Stimulated activated CD8-positive, alpha-beta memory T cell treated with anti-CD3 and anti-CD28 coated beads, Interleukin-12 subunit alpha, Interleukin-12 subunit beta, amount 100 ng/mL, for 1 hour (primary cell): ENCODE measurements around the gene LCK.
A peak's percentile ranks its signal among the peaks of the same experiment; 100 is the strongest.

Experiments used
- DNase-seq: peaks from one replicate; pipeline ENCODE4 v3.0.0-alpha.2; 2020; ENCODE audit warnings: low read depth

The LCK gene

DNA sequence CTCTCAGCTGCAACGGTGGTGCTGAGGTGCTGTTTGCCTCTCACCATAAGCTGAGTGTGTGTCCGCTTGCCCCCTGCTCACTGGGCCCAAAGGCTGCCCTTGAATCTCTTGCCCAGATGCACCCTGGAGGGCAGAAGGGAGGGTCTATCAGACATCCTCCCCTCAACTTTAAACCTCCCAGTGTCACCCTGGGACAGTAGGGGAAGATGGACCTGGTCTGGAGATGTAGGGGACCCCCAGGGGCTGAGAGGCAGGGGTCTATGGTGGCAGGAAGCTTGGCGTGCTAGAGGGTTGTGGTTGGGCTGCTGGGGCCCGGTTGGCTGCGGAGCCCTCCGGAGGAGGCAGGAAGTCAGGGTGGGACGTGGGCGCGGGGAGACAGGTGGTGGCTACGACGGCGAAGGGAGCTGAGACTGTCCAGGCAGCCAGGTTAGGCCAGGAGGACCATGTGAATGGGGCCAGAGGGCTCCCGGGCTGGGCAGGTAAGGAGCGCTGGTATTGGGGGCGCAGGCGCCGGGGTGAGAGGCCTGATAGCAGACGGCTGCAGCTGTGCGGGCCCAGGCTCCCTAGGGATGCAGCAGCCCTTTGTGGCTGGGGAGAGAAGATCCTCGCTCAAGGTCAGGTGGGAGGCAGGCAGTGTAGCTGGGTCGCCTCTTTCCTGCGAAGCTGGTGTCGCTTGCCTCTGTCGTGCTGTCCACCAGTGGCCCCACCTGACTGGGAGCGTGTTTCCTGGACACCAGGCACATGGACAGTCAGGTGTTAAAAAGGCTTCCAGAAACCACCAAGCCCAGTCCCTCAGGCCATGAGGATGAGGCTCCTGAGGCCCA lies at the start of gene LCK:
LCK (plus strand) TSS at position 373 of the 824 bp plus-strand sequence. CDS start 23,065 bp downstream, outside the sequence.
- no peak for DNase-seq

DNA sequence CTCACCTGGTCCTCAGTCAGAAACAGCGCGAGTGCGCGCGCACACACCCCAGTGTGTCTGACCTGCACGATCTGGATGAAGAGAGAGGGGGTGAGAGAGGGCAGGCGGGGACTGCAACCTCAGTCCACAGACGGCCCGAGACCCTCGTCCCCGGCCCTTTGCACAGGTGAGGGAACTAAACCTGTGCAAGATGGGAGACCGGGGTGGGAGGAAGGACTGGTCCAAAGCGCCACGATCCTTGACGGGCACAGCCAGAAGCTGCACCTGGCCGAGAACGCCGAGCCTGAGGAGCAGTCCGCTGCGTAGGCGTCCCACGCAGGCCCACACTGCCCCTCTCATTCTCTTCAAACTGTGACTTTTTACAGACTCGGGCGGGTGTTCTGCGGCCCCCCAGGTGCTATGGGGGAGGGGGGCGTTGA lies 46.1 kb upstream of the LCK start:
- no peak for DNase-seq

DNA sequence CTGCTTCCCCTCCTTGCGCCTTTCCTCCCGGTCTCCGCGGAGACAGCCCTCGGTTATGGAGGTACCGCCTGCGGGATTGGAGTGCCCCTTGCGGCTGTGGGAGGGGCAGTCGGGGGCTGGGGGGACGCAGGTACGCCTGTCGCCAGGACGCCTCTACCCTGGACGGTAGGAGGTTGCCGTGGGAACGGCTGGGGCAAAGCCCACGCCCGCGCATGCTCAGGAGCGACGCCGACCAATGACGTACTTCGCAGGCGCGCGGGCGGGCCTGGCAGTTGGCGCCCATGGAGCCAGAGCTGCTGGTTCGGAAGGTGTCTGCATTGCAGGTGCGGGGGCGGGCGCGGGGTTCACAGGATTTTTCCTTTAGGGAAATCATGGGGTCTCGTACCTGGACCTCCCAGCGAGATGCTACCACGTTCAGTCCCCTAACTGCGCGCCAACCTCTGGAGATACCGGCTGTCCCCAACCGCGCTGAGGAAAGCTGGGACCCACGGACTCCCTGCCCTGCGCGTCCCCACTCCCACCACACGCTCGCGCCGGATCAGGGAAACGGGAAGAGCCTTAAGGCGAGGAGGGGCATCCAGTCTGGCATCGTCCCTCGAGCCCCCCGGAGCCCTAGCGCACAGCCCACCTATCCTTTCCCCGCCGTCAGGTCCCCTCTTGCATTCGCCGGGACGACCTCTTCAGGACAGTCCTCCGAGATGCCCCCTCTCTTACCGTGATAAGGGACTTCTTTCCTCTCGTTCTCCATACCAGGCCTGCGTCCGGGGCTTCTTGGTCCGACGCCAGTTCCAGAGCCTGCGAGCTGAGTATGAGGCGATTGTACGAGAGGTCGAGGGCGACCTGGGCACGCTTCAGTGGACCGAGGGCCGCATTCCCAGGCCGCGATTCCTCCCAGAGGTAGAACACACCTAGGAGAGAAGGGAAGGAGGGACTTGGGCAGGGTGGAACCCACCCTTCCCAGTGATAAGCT lies 45.4 kb upstream of the LCK start, which contains the start of gene IQCC:
IQCC (plus strand) TSS at position 271 of the 970 bp plus-strand sequence; CDS start at position 282, 11 bp downstream.
- DNase-seq: peak; percentile 71

DNA sequence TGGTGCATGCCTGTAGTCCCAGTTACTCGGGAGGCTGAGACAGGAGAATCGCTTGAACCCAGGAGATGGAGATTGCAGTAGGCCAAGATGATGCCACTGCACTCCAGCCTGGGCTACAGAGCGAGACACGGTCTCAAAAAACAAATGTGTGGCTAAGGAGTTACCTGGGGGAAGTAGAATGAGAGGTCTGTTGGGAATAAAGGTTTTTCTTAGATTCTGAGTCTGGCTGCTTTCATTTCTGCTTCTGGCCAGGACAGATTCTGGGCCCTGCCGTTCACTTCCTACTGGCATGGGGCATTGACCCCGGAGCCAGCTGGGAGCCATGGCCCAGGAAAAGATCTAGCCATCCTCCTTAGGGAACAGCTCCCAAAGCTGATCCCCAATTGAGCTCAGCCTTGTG lies 42.6 kb upstream of the LCK start:
- DNase-seq: no peak

DNA sequence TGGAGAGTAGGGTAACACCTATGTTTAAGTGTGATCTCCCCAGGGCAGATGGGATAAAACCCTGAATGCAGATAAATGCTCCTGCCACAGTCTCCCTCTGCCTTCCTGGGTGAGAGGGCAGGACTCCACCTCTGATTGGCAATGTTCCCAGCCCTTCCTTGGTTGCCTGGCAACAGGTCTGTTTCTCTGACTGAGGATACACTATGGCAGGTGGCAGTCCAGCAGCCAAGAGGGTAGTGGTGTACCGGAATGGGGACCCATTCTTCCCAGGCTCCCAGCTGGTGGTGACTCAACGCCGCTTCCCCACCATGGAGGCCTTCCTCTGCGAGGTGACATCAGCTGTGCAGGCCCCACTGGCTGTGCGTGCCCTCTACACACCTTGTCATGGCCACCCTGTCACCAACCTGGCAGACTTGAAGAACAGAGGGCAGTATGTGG lies 42.2 kb upstream of the LCK start, which contains the start of gene DCDC2B:
DCDC2B (plus strand) TSS at position 199 of the 438 bp plus-strand sequence; CDS start at position 204, 5 bp downstream.
- DNase-seq: no peak

DNA sequence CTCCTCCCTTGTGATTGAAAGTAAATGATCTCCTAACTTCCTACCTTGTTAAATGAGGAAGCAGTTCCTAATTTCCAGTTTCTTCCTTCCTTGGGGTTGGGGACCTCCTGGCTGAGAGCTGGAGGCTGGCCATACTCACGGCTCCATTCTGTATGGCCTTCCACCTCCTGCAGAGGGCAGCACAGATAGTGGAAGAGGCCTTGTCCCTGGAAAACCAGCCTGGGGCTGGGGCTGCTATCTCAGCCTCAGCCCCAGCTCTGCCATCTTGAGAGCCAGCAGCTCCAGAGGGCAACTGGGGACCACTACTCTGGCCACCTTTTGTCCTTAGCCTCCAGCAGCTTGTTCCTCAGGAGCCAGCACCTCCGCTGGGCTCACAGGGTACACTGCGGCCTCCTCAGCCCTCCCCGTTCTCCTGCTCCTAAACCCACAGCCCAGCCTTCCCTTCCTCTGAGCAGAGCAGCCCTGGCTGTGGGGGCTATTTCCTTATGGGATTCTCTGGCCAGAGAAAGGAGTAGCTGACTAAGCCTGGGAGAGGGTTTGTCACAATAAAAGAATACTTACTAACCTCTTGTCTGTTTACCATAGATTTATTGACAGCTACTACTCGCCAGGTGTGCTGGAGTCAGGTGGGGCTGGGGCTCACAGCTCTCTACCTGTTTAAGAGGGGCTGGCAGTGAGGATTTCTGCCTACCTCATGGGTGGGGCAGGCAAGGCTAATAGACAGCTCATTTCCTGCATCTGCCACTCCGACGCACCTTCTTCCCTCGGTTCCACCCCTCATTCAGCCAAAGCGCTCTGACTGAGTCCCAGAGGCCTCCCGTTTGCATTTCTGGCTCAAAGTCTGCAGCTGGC lies 35.2 kb upstream of the LCK start:
- peak; percentile 37 for DNase-seq

DNA sequence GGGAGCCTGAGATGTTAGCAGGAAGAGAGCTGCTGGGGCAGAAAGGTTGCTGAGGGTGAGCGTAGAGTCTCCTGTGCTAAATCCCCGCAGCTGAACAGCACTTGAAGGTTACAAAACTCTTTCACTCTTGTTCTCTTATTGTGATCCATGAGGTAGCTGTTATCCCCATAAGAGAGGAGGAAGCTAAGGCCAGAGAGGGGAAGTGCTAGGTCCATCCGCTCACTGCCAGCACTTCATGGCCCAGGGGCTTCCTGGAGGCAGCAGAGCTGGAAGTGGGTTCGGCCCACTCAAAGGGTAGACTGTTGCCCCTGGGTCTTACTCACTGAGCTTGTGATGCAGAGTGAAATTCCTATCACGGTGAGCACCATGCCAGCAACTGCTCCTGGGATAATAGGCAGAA lies 34.5 kb upstream of the LCK start:
- no peak for DNase-seq

DNA sequence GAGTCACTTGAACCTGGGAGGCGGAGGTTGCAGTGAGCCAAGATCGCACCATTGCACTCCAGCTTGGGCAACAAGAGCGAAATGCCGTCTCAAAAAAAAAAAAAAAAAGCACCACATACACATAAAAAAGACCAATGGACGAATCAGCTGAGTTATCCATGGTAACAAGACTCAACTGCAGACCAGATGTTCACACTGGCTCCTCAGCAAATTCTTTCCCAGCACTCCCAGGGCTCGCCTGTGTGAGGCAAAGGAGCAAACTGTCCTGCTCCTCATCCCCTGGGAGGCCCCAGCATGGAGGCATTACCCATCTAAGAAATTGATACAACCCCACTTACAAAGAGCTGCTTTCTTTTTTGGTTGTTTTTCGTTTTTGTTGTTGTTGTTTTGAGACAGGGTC lies 32.0 kb upstream of the LCK start:
- DNase-seq: no peak

DNA sequence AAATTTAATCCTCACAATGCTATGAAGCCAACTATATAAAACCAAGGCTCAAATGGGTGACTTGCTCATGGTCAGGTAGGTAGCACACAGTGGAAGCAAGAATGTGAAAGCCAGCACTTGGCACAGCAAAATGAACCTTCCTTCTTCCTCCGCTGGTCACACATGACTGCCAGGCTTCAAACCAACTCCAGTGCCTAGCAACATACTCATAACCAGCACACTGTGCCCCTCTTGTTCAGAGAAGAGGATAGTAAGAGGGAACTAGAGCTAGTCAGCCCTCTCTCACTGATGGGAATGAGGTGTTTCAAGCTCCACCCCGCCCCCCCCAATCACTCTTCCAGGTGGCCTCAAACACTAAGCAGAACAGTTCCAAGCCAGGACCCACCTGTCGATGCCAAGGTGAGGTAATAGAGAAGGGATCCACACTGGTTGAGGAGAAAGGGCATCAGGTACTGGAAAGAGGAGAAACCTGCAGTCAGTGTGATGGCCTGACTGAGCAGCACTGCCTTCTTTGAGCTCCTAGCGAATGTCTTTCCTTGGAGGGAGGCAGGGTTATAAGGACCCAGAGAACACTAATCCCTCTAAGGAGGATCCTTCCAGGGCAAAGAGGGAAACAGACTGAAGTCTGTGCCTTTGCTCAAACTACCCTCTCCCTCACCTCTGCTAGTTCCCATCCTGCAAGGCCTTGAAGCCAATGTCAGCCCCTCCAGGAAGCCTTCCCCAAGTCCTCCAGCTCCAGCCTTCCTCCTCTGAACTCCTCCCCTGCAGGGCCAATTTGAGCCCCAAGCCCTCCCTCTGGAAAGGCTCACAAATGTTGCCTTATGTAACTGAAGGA lies 30.1 kb upstream of the LCK start:
- no peak for DNase-seq

DNA sequence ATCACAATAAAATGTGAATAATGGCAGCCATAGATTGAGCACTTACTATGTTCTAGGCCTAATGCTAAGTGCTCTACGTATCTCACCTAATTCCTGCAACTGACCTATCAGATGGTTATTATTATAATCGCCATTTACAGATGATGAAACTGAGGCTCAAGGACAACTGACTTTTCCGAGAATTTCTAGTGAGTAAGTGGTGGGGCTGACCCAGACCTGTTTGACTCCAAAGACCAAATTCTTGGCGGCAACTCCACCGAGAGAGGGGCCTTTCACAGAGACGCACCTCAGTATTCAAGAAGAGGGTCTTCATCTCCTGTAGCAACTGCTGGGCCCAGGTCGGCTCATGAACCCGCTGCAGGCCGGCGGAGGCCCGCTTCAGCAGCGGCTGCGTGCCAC lies 29.5 kb upstream of the LCK start:
- DNase-seq: no peak

DNA sequence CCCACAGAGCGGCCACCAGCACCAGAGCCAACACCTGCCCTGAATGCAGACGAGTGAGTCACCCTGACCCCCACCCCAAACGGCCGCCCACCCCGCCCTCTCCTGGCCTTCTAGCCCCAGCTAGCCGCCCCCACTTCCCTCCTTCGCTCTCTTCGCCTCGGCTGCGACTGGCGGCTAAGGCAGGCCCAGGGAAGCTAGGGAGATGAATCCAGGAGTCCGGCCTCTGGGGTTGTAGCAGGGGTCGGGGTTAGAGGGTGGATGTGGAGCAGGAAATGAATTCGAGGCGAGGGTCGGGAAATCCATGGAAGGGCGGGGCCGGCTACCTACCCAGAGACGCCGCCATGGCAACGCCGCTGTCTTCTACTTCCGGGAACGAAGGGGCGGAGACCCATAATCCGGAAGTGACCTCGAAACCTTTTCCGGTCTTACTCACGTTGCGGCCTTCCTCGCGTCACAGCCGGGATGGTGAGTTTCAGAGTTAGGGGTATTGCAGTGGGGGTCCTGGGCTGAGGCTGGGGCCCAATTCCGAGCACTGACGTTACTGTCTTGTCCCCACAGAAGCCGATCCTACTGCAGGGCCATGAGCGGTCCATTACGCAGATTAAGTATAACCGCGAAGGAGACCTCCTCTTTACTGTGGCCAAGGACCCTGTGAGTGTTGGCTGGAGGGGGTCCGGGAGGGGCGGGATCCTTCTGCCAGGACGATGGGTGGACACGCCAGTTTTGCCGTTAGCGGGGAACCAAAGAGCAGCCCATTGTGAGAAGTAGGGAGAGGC lies 28.9 kb upstream of the LCK start, which contains the start of the genes EIF3I and TMEM234:
EIF3I (plus strand) TSS at position 428 of the 776 bp plus-strand sequence; CDS start at position 463, 35 bp downstream.
TMEM234 (minus strand) TSS at position 374 of the 776 bp plus-strand sequence; CDS start at position 343, 31 bp downstream.
- peak; percentile 89 for DNase-seq

DNA sequence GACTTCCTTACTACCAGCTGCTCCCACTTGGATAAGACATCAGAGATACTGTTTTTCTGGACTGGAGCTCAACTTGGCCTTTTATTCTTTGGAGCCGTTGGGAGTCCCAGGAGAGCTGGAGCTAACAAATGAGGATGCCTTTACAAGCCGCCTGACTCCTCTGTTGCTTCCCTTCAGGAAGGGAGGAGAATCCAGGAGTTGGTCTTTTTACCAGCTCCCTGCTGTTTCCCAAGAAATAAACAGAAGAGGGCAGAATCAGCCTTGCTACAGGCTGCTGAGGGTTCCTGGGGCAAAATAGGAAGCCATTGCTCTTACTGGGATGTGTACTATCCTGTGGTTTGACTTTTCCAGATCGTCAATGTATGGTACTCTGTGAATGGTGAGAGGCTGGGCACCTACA lies 27.4 kb upstream of the LCK start:
- DNase-seq: no peak

DNA sequence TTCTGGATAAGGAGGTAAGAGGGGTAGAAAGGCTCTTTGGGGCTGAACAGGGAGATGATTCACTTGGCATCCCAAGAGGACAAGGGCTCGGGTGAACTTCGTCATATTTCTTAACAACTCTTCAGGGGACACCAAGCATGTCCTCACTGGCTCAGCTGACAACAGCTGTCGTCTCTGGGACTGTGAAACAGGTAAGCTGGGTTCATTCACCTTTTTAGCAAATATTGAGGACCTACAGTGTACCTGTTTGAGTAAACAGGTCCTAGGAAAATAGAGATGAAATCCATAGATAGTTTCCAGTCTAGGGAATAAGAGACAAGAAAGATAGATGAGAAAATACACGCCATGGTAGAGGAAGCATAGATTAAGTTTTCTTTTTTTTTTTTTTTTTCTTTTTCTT lies 26.8 kb upstream of the LCK start:
- no peak for DNase-seq

DNA sequence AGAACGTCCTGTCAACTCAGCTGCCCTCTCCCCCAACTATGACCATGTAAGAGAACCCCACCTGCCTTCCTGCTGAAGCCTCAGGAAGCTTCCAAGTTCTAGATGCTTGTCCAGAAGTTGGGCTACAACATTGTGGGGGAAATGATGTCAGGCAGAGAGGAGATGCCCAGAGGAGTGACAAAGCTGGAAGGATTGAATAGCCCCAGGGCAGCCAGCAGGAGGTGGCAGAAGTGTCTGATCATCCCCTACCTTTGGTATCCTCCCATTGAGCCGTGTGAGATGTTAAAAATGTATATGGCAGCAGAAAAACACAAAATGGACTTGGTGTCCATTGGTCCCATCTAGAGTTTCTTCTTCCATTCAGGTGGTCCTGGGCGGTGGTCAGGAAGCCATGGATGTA lies 22.3 kb upstream of the LCK start:
- no peak for DNase-seq

DNA sequence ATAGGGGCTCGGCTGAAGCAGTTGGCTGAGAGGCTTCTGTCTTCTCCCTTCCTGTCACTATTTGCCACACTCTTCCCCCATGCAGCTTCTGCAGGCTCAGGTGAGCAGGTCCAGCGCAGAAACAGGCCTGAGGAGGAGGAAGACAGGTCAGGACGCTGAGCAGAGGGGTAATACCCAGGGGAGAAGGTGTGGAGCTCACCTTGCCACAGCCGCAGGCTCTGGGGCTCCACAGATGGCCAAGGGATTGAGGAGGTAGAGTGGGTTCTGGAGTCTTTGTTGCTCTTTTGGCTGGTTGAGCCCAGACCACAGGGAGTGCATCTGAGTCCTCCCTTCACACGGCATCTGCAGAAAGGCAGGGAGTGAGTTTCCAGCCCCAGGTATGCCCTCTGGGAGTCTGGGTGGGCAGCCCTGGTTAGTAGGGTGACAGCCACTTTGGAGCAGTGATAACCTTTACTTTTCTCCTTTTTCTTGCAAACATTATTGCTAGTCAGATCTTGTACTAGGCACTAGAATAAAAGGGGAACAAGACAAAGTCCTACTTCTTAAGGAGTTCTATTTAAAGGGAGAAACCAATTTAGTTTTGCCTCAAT lies 19.1 kb upstream of the LCK start:
- no peak for DNase-seq

DNA sequence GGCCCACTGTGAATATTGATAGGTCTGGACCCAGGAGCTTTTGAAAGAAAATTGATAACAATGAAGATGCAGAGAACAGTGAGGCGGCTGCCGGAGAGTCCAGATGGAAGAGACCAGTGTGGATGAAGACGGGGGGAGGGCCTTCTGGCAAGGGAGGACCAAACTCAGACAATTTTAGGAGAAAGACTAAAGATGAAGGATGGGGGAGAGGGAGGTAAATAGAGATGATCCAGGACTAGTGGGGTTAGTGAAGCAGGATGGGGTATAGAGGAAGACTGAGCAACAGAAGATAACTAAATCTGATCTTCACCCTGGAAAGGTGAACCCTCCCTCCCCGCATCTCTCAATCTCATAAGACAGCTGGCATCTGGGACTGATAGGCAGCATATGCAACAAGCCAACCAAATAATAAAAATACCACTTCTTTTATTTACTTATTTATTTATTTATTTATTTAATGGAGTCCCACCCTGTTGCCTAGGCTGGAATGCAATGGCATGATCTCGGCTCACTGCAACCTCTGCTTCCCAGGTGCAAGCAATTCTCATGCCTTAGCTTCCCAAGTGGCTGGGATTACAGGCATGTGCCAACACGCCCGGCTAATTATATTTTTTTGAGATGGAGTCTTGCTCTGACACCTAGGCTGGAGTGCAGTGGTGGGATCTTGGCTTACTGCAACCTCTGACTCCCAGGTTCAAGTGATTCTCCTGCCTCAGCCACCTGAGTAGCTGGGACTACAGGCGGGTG lies 18.3 kb upstream of the LCK start:
- DNase-seq: no peak

DNA sequence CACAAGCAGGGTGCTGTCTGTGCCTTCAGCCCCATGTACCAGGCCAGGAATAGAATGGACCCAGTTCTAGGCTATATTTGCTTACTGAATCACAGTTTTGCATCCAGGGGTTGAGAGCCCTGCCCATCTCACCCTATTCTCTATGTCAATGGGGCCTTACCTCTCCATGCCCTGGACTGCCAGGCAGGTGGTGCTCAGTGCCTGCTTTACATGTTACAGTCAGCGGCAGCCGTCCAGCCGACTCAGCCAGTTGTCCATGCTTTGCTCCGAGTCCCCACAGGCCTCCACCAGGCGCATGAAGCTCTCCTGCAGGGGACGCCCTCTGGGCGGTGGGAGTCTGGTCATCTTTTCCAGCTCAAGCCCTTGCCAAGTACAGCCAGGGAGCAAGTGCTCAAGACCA lies 16.3 kb upstream of the LCK start:
- DNase-seq: no peak

DNA sequence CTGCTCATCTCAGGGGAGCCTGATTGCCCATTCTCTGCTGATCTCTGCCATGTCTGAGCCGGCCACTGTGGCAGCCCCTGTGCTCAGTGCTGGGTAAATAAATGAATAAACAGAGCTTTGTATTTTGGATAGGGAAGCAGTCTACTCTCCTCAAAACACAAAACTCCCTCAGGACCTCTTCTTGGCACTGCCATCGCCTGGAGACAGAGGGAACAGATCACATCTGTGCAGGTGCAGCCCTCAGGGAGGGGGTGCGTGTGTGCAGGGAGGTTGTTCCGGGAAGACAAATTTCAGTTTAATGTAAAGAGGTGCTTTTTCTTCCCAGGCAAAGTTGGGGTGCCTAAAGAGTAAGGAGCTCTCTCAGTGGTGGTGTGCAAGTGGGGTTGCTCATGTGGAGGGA lies 11.7 kb upstream of the LCK start:
- DNase-seq: no peak

DNA sequence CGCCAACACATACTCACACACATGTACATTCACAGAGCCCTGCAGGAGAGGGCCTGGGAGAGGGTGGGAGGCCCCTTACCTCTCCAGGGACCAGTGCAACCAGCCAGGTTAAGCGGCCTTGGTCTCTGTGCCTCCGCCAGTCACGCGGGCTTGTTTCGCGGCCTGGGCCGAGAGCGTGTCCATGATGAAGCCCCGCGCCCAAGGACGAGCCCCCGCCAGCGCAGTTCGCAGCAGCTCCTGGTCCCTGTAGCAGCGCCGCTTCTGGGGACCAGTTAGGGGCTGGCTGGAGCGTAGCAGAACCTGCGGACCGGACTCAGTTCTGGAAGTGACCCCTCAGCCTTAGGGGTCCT lies 11.3 kb upstream of the LCK start:
- DNase-seq: no peak
